Measurements from ENCODE around the gene PPM1L. TPM values are rescaled to one million over a fixed set of nuclear protein-coding genes. Genes with fewer than 3 reads are reported as not detected.

The PPM1L gene
- total and polyA plus RNA-seq, 2 donors (not counting 1 experiment from before 2014, with no cell fraction given) = 1.1 to 12.0 TPM

GRCh38 chr3:160796089-160796812, 40.2 kb downstream of the PPM1L start:
- POLR2A ChIA-PET = no interaction called here
- DNase-seq (no peak), ATAC-seq (ENCODE audit: low read depth) (no peak)
- Histone ChIP-seq H3K9me3 (ENCODE audit: control extremely low read depth in 1 of 3, control insufficient read depth in 2 of 3, insufficient read depth in 1 of 3, low read length in 2 of 3) (no peaks in the 10 kb centered on the region), H3K36me3 (replicated peaks in 1 of 2; ENCODE audit: control extremely low read depth in 1 of 2, control insufficient read depth in 1 of 2, extremely low read depth in 1 of 2, insufficient read depth in 2 of 2, low read length in 1 of 2) (no peaks in the 10 kb centered on the region), H3K4me2 (replicated peaks; ENCODE audit: low read depth, low read length, poor library complexity, severe bottlenecking) (no peak overlapping the region), H2AFZ (ENCODE audit: insufficient read depth, low read depth, low read length, poor library complexity, severe bottlenecking) (no peak overlapping the region), H4K20me1 (ENCODE audit: control insufficient read depth, insufficient read depth, low read length, poor library complexity, severe bottlenecking) (no peaks in the 10 kb centered on the region), H3K27ac (ENCODE audit: low read length in 2 of 2) (no peak overlapping the region), H3K4me1 (ENCODE audit: control insufficient read depth in 2 of 2, insufficient read depth in 2 of 2, low read length in 2 of 2) (peaks cover 1 to 2% of the 10 kb centered on the region in 2 donors), H3K4me3 (ENCODE audit: control extremely low read depth in 1 of 5, extremely low read depth in 1 of 5, insufficient read depth in 1 of 5, low read depth in 2 of 5, low read length in 4 of 5) (no peak overlapping the region), H3K79me2 (ENCODE audit: control insufficient read depth, insufficient read depth, low read length) (no peaks in the 10 kb centered on the region), H3K27me3 (replicated peaks in 1 of 4; ENCODE audit: control extremely low read depth in 1 of 4, control insufficient read depth in 3 of 4, insufficient read depth in 4 of 4, low read length in 3 of 4) (no peaks in the 10 kb centered on the region), H3K9ac (ENCODE audit: low read length) (no peak overlapping the region)
- CTCF ChIA-PET = no interaction called here
- Mint-ChIP-seq H3K4me1 (no peaks in the 10 kb centered on the region), H3K4me3 (no peak overlapping the region), H3K27me3 (peaks cover 6% of the 10 kb centered on the region), H3K9me3 (ENCODE audit: insufficient read depth) (no peaks in the 10 kb centered on the region), H3K27ac (no peak overlapping the region)
- WGBS (ENCODE audit: insufficient coverage) = no CpG with 5 or more reads among the region's 4 CpGs
- intact Hi-C loops (cut with micrococcal nuclease) = no loop called here
- TF ChIP-seq EZH2 (IDR thresholded peaks at IDR 0.05; ENCODE audit: borderline replicate concordance, insufficient read depth, low read depth, low read length, poor library complexity, severe bottlenecking) (no peak), CTCF (IDR thresholded peaks at IDR 0.05) (no peak)

- WGBS (ENCODE audit: insufficient coverage) = no CpG with 5 or more reads among the region's 1 CpG
- Histone ChIP-seq H4K20me1 (ENCODE audit: control insufficient read depth, insufficient read depth, low read length, poor library complexity, severe bottlenecking) (no peaks in the 10 kb centered on the region), H3K4me1 (ENCODE audit: control insufficient read depth in 2 of 2, insufficient read depth in 2 of 2, low read length in 2 of 2) (peaks cover 4 to 6% of the 10 kb centered on the region in 2 donors), H3K36me3 (replicated peaks in 1 of 2; ENCODE audit: control extremely low read depth in 1 of 2, control insufficient read depth in 1 of 2, extremely low read depth in 1 of 2, insufficient read depth in 2 of 2, low read length in 1 of 2) (no peaks in the 10 kb centered on the region), H3K4me2 (replicated peaks; ENCODE audit: low read depth, low read length, poor library complexity, severe bottlenecking) (no peak overlapping the region), H3K27ac (ENCODE audit: low read length in 2 of 2) (no peak overlapping the region), H3K9ac (ENCODE audit: low read length) (no peak overlapping the region), H3K9me3 (ENCODE audit: control extremely low read depth in 1 of 3, control insufficient read depth in 2 of 3, insufficient read depth in 1 of 3, low read length in 2 of 3) (no peaks in the 10 kb centered on the region), H3K4me3 (ENCODE audit: control extremely low read depth in 1 of 5, extremely low read depth in 1 of 5, insufficient read depth in 1 of 5, low read depth in 2 of 5, low read length in 4 of 5) (no peak overlapping the region), H3K79me2 (ENCODE audit: control insufficient read depth, insufficient read depth, low read length) (no peaks in the 10 kb centered on the region), H3K27me3 (replicated peaks in 1 of 4; ENCODE audit: control extremely low read depth in 1 of 4, control insufficient read depth in 3 of 4, insufficient read depth in 4 of 4, low read length in 3 of 4) (no peaks in the 10 kb centered on the region), H2AFZ (ENCODE audit: insufficient read depth, low read depth, low read length, poor library complexity, severe bottlenecking) (no peak overlapping the region)
- intact Hi-C loops (cut with micrococcal nuclease) = no loop called here
- H3K27me3 Mint-ChIP-seq = peaks cover under 1% of the 10 kb centered on the region
- peaks cover 2% of the 10 kb centered on the region for H3K4me1 Mint-ChIP-seq
- no peak overlapping the region for H3K27ac Mint-ChIP-seq
- DNase-seq = no peak
- no peak for ATAC-seq (ENCODE audit: low read depth)
- H3K4me3 Mint-ChIP-seq = no peak overlapping the region
- TF ChIP-seq CTCF (IDR thresholded peaks at IDR 0.05) (no peak), EZH2 (IDR thresholded peaks at IDR 0.05; ENCODE audit: borderline replicate concordance, insufficient read depth, low read depth, low read length, poor library complexity, severe bottlenecking) (no peak)
- CTCF ChIA-PET = no interaction called here
- no peaks in the 10 kb centered on the region for H3K9me3 Mint-ChIP-seq (ENCODE audit: insufficient read depth)
- POLR2A ChIA-PET = no interaction called here
Observed at GRCh38 chr3:160796813-160797164, 40.8 kb downstream of the PPM1L start.

All from B cell (primary cell).